GM10266 (cell line): Measurements from ENCODE around the gene RHBDD1.

Source experiments
- DNase-seq: peaks from one replicate; pipeline ENCODE4 v3.0.0; 2012; ENCODE audit errors: extremely low spot score
- TF ChIP-seq, protein P1 (sequence below): IDR thresholded peaks from 2 replicates; pipeline ENCODE4 v1.5.1; 2012; ENCODE audit warnings: mild to moderate bottlenecking, low read depth; ENCODE audit not compliant: control insufficient read depth, insufficient read depth; ENCODE audit errors: missing control alignments

RHBDD1 gene

DNA sequence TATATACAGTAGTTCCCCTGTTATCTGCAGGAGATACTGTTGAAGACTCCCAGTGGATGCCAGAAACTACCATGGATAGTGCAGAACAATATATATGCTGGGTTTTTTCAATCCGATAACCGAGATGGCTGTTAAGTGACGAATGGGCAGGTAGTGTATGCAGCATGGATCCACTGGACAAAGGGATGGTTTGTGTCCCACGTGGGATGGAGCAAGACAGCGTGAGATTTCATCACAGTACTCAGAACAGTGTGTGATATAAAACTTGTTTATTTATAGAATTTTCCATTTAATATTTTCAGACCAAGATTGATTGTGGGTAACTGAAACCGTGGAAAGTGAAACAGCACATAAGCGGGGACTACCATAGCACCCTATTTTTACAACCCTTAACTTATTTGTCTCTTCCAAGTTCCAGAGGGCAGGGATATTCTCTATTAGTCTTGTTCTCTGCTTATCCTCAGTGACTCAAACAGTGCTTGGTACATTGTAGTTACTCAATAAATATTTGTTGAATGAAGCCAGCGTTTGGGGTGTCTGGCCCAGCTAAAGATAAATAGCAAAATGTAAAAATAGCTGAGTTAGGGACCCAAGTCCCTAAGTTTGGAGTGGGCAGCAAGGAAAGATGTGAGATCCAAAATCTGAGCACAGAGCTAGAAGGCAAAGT, 50.0 kb downstream of the RHBDD1 start:
- no peak for DNase-seq
- TF ChIP-seq, protein P1, sequence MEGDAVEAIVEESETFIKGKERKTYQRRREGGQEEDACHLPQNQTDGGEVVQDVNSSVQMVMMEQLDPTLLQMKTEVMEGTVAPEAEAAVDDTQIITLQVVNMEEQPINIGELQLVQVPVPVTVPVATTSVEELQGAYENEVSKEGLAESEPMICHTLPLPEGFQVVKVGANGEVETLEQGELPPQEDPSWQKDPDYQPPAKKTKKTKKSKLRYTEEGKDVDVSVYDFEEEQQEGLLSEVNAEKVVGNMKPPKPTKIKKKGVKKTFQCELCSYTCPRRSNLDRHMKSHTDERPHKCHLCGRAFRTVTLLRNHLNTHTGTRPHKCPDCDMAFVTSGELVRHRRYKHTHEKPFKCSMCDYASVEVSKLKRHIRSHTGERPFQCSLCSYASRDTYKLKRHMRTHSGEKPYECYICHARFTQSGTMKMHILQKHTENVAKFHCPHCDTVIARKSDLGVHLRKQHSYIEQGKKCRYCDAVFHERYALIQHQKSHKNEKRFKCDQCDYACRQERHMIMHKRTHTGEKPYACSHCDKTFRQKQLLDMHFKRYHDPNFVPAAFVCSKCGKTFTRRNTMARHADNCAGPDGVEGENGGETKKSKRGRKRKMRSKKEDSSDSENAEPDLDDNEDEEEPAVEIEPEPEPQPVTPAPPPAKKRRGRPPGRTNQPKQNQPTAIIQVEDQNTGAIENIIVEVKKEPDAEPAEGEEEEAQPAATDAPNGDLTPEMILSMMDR: no peak

DNA sequence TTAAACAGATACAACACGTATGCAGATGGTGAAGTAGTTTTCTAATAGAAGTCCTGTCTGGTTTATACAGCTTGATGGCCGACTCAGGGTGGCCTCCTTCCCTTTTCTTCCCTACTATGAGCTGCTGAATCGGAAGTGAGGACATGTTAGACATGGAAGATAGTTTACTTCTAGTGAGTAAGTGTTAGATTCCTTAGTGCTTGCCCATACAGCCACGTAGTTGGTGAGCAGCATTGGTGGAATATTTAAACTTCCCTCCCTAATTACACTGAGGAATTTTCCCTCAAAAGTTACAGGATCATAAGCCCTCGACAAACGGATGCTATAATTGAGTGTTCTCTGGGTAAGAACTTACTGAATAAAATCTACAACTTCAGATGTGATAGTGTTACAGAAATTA, 52.1 kb downstream of the RHBDD1 start:
- TF ChIP-seq, protein P1: no peak
- no peak for DNase-seq

DNA sequence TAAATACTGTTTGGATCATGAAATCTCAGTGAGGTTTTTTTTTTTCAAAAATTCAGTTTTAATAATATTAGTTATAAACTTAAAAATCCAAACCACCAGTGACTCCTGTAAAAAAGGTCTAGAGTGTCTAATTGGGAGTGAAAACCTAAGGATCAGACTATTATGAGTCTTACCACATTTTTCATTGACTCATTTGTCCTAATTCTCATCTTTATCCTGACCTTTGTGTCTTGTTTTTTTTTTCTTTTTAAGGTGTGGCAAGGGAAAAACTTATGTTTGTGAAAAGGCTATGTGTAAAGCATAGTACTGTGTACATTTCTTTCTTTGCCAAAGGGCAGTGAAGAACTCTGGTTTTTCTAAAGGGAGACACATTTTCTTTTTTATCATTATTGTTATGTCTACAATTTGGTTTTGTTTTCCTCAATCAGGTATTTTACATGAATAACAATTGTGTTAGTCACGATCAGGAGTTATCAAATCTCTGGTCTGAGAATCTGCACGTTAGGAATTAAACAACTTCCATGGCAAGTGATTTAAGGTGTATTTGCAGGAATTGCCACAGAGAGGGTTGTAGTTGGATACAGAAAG, 52.6 kb downstream of the RHBDD1 start:
- TF ChIP-seq, protein P1: no peak
- DNase-seq: no peak

DNA sequence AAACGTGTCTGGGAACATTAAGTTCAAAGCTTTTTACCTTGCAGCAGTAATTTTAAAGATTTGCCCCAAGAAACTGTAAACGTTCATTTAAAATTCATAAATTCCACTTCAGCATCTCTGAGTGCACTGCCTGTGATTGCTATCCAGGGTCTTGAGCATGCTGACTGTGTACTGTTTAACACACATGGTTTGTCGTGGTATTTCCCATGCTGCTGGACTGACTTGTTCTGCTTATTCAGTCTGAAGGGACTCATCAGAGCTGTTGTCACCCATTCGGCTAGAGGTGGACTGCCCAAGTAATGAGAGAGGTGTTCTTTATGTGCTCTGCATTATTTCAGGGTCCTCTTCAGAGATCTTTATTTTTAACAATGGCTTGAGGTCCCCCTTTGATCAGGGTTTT, 53.1 kb downstream of the RHBDD1 start:
- DNase-seq: no peak
- TF ChIP-seq, protein P1: no peak

DNA sequence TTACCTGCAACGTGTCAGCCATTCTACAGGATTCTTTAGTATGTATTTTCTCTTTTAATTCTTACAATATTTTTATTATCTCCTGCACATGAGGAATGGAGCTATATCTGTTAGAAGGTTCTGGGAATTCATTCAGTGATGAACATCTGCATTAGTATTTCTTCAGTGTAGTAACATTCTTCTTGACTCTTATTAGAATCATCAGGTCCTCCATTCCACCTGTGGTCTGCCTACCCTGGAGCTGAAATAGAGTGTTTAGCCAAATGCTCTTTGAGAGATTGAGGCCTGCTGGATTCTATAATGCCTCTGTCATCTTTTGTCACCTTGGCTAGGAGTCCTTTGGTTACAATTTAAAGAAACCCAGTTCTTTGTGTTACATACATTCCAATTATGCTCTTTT, 54.4 kb downstream of the RHBDD1 start:
- DNase-seq: no peak
- TF ChIP-seq, protein P1: no peak

DNA sequence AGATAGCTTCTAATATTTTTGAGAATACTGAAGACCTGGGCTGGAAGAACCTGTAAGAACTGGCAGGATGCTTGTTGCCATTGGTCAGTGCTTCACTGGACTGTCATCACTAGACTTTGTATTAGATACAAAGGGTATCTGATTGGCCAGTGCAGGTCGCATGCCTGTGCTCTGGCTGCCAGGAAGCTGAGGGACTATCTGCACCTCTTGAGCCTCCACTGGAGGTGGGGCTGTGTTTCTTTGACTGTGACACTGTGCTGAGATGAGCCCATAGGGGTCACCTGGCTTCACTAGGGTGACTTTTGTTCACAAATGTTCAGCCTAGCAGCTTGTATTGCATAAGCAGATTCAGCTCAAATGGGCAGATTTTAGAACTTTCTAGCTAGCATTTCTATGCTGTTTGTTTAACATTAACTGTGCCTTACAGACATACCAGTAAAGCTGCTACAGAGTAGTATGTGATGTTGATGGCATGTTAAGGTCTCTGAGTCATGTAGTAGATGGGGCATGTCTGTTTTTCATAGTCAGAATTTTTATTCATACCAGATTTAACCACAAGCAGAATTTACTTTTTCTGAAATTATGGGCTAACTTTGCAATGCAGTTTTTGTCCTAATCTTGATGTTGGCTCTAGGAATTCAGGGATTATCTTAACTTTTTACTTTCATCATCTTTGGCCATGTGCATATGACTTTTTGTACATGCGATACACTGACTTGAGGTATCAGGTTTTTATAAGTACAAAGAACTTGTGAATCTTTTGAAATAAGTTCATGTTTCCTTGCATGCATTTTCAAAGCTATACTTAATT, 56.1 kb downstream of the RHBDD1 start:
- no peak for DNase-seq
- TF ChIP-seq, protein P1: no peak

DNA sequence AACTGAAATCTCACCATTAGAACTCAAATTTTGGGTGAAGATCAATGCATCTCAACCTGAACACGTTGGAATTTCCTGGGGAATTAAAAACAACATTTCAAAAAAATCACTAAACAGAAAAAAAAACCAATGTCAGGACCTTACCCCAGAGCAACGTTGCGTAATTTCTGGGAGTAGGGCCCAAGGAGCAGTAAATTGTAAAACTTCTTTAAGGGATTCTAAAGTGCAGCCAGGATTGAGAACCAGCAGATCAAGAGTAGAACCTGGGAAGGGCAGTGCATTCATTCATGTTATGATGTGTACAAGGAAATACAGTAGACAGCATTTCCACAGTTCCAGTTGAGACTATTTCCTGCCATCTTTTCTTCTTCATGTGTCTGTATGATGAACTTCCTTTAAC, 56.9 kb downstream of the RHBDD1 start:
- TF ChIP-seq, protein P1: no peak
- no peak for DNase-seq
